ENCODE results near the gene CORO7. TPM values are rescaled to one million over a fixed set of nuclear protein-coding genes. Genes with fewer than 3 reads are reported as not detected.

Gene CORO7
- total RNA-seq, 1 donor = 9.9 TPM

- DNase-seq (ENCODE audit: low read depth) = no peak
- H3K4me3 ChIP-seq (ENCODE audit: low read depth, low read length) = no peak overlapping the region
- no peak for TF ChIP-seq CTCF (IDR thresholded peaks at IDR 0.05; ENCODE audit: insufficient read depth, low read depth, low read length)
Measured at GRCh38 chr16:4408323-4408690, 8.1 kb downstream of the CORO7 start.

GRCh38 chr16:4407543-4408322, 8.7 kb downstream of the CORO7 start:
- no peak overlapping the region for H3K4me3 ChIP-seq (ENCODE audit: low read depth, low read length)
- TF ChIP-seq CTCF (IDR thresholded peaks at IDR 0.05; ENCODE audit: insufficient read depth, low read depth, low read length) = no peak
- DNase-seq (ENCODE audit: low read depth) = peak; percentile 63

GRCh38 chr16:4404967-4405696, 11.3 kb downstream of the CORO7 start:
- no peak for TF ChIP-seq CTCF (IDR thresholded peaks at IDR 0.05; ENCODE audit: insufficient read depth, low read depth, low read length)
- no peak overlapping the region for H3K4me3 ChIP-seq (ENCODE audit: low read depth, low read length)
- DNase-seq (ENCODE audit: low read depth) = no peak

GRCh38 chr16:4404247-4404966, 12.0 kb downstream of the CORO7 start:
- DNase-seq (ENCODE audit: low read depth) = peak; percentile 49
- peak; percentile 88 for TF ChIP-seq CTCF (IDR thresholded peaks at IDR 0.05; ENCODE audit: insufficient read depth, low read depth, low read length)
- H3K4me3 ChIP-seq (ENCODE audit: low read depth, low read length) = no peak overlapping the region

GRCh38 chr16:4403133-4403949, 13.1 kb downstream of the CORO7 start:
- H3K4me3 ChIP-seq (ENCODE audit: low read depth, low read length) = no peak overlapping the region
- no peak for TF ChIP-seq CTCF (IDR thresholded peaks at IDR 0.05; ENCODE audit: insufficient read depth, low read depth, low read length)
- DNase-seq (ENCODE audit: low read depth) = no peak

GRCh38 chr16:4402439-4403132, 13.8 kb downstream of the CORO7 start:
- no peak overlapping the region for H3K4me3 ChIP-seq (ENCODE audit: low read depth, low read length)
- TF ChIP-seq CTCF (IDR thresholded peaks at IDR 0.05; ENCODE audit: insufficient read depth, low read depth, low read length) = peak; percentile 86
- DNase-seq (ENCODE audit: low read depth) = peak; percentile 76
